Kasumi-1 (cell line): Measurements from ENCODE around the gene TRAPPC14.

Source experiments
- DNase-seq, 2 experiments: peaks; one replicate each; lab custom pipeline; 2025; lab: John Stamatoyannopoulos, UW

The TRAPPC14 gene

GRCh38 chr7:100124301-100125230, 34.0 kb downstream of the TRAPPC14 start:
- DNase-seq, result no peak

GRCh38 chr7:100122568-100122967, 36.0 kb downstream of the TRAPPC14 start:
- DNase-seq, result no peak

DNA sequence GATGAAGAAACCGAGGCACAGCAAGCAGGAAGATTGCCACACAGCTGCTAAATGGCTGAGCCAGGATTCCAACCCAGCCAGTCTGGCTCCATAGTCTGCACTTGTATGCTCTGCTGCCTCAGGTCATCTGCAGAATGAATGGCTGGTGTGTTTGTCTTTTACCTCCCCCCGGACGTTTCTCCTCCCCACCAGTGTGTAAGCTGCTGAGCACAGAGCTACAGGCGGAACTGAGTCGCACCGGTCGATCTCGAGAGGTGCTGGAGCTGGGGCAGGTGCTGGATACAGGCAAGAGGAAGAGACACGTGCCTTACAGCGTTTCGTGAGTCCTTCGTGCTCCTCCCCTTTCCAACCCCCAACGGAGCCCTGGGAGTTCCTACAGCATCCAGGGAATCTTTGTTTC, 36.5 kb downstream of the TRAPPC14 start:
- DNase-seq, result no peak

GRCh38 chr7:100120733-100121036, 37.8 kb downstream of the TRAPPC14 start:
- no peak for DNase-seq

- DNase-seq, result peak; percentile 67 to 74
These were observed 38.4 kb downstream of the TRAPPC14 start for GRCh38 chr7:100119970-100120732.

DNA sequence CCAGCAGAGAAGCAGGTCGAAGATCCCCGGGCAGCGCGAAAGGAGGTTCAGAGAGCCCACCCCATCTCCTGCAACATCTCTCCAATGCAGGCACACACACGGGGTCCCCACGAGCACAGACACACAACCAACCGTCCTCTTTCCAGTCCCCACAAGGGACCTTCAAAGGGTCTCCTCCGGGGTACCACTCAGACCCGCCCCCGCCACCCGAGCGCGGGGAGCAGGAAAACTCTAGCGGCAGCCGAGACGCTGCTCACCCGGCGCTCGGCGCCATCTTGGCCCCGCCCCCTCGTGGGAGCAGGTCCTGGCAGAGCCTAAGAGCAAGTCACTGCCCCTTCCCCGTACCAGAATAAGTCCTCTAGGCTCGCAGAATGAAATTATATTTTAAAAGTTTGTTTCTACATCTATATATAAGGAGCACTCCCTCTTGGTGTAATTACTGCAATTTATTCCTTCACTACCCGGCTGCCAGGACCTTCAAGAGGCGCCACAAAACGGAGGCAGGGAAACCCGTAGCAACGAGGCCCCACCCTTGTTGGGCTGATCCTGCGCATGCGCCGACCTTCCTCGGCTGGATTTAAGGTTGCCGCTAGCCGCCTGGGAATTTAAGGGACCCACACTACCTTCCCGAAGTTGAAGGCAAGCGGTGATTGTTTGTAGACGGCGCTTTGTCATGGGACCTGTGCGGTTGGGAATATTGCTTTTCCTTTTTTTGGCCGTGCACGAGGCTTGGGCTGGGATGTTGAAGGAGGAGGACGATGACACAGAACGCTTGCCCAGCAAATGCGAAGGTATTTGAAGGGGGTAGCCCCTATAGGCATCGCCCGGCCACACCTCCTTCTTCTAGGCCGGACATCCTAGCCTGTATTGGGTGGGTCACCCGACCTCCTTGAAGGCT, 39.2 kb downstream of the TRAPPC14 start, which contains the start of the genes CNPY4 and TAF6:
CNPY4 (plus strand) TSS at position 563 of the 898 bp plus-strand sequence; CDS start at position 674, 111 bp downstream.
TAF6 (minus strand) TSS at position 287 of the 898 bp plus-strand sequence. CDS start 5,149 bp downstream, outside the sequence.
- DNase-seq, result peak; percentile 91 to 92

- DNase-seq, result peak in 1 of 2 experiments; percentile 47
These were observed 40.0 kb downstream of the TRAPPC14 start for GRCh38 chr7:100118388-100119071.

GRCh38 chr7:100115026-100115425, 43.5 kb downstream of the TRAPPC14 start:
- no peak for DNase-seq

- DNase-seq, result no peak
These were observed 46.6 kb downstream of the TRAPPC14 start for GRCh38 chr7:100111914-100112313.

- DNase-seq, result no peak
These were observed 47.4 kb downstream of the TRAPPC14 start for GRCh38 chr7:100111156-100111555.

GRCh38 chr7:100109521-100110163, 48.9 kb downstream of the TRAPPC14 start:
- no peak for DNase-seq

GRCh38 chr7:100107890-100108289, 50.6 kb downstream of the TRAPPC14 start:
- DNase-seq, result no peak

- no peak for DNase-seq
These were observed 51.3 kb downstream of the TRAPPC14 start for GRCh38 chr7:100107125-100107737.

DNA sequence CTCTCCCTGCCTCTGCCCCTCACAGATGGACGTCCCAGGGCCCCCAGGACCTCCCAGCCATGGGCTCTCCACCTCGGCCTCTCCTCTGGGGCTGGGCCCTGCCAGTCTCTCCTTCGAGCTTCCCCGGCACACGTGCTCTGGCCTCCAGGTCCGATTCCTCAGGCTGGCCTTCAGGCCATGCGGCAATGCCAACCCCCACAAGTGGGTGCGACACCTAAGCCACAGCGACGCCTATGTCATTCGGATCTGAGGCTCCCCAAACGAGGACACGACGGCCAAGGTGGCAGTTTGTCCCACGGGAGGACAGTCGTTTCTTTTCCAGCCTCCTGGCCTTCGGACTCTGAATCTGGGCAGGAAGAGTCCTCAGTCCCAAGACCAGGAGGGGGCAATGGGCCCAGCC, 51.9 kb downstream of the TRAPPC14 start:
- no peak for DNase-seq

- no peak for DNase-seq
These were observed 53.0 kb downstream of the TRAPPC14 start for GRCh38 chr7:100105534-100105933.
